ENCODE measurements around the gene EP400.

GRCh38 chr12:132079200-132079599 lies 129.5 kb downstream of the EP400 start:
- TF ChIP-seq CTCF (IDR thresholded peaks at IDR 0.05; ENCODE audit: low read depth, low read length) (no peak), POLR2A (IDR thresholded peaks at IDR 0.05; ENCODE audit: extremely low read depth, insufficient read length) (no peak), MAX (IDR thresholded peaks at IDR 0.05; ENCODE audit: low read depth, low read length) (no peak), MYC (IDR thresholded peaks at IDR 0.05; ENCODE audit: low read depth, low read length) (no peak)

Measured in NB4 (cell line).